ENCODE data around the gene DTNA.
"Not testable (repeated sequence)": the region's sequence is repeated elsewhere in the genome, so short reads cannot be mapped to it uniquely, and the experiment has no call there.

DTNA gene

GRCh38 chr18:34880403-34880802 lies 170.3 kb downstream of the DTNA start:
- Mint-ChIP-seq H3K4me1 (no peaks in the 10 kb centered on the region), H3K4me3 (no peak overlapping the region), H3K9me3 (no peaks in the 10 kb centered on the region), H3K27me3 (peaks cover 4% of the 10 kb centered on the region), H3K27ac (no peak overlapping the region), H3K36me3 (no peaks in the 10 kb centered on the region)
- DNase-seq: no peak
- CTCF ChIA-PET: no interaction called here

- H3K4me1 Mint-ChIP-seq: no peaks in the 10 kb centered on the region
- H3K4me3 Mint-ChIP-seq: no peak overlapping the region
- H3K27me3 Mint-ChIP-seq: peaks cover 4% of the 10 kb centered on the region
- no peaks in the 10 kb centered on the region for H3K36me3 Mint-ChIP-seq
- H3K27ac Mint-ChIP-seq: no peak overlapping the region
- no peaks in the 10 kb centered on the region for H3K9me3 Mint-ChIP-seq
- CTCF ChIA-PET: no interaction called here
- DNase-seq: no peak
Observed at GRCh38 chr18:34880882-34881834, 171.1 kb downstream of the DTNA start.

- DNase-seq: no peak
- no peak overlapping the region for H3K27ac Mint-ChIP-seq
- no peaks in the 10 kb centered on the region for H3K9me3 Mint-ChIP-seq
- H3K4me3 Mint-ChIP-seq: no peak overlapping the region
- H3K27me3 Mint-ChIP-seq: peaks cover 4% of the 10 kb centered on the region
- H3K36me3 Mint-ChIP-seq: no peaks in the 10 kb centered on the region
- no peaks in the 10 kb centered on the region for H3K4me1 Mint-ChIP-seq
- CTCF ChIA-PET: no interaction called here
Observed at GRCh38 chr18:34884436-34884835, 174.3 kb downstream of the DTNA start.

GRCh38 chr18:34886177-34886576 lies 176.1 kb downstream of the DTNA start:
- no peaks in the 10 kb centered on the region for H3K4me1 Mint-ChIP-seq

GRCh38 chr18:34887881-34888580 lies 177.9 kb downstream of the DTNA start:
- H3K36me3 Mint-ChIP-seq: no peaks in the 10 kb centered on the region
- no peak for DNase-seq
- H3K27me3 Mint-ChIP-seq: peaks cover 4% of the 10 kb centered on the region
- no peaks in the 10 kb centered on the region for H3K4me1 Mint-ChIP-seq
- H3K9me3 Mint-ChIP-seq: no peaks in the 10 kb centered on the region
- H3K27ac Mint-ChIP-seq: no peak overlapping the region
- CTCF ChIA-PET: interaction anchor here (0.7 kb wide), 1 partner anchor 169 kb away, joined by 3 read pairs; no protein-coding TSS in a partner anchor
- no peak overlapping the region for H3K4me3 Mint-ChIP-seq

More at GRCh38 chr18:34886177-34886576, 176.1 kb downstream of the DTNA start:
- Mint-ChIP-seq H3K27ac (no peak overlapping the region), H3K4me3 (no peak overlapping the region), H3K9me3 (no peaks in the 10 kb centered on the region), H3K36me3 (no peaks in the 10 kb centered on the region), H3K27me3 (no peaks in the 10 kb centered on the region)
- no peak for DNase-seq
- CTCF ChIA-PET: interaction anchor here (1.0 kb wide), 1 partner anchor 75 kb away, joined by 4 read pairs; no protein-coding TSS in a partner anchor

GRCh38 chr18:34890486-34891085 lies 180.5 kb downstream of the DTNA start:
- Mint-ChIP-seq H3K4me3 (no peak overlapping the region), H3K9me3 (peaks cover 2% of the 10 kb centered on the region), H3K36me3 (no peaks in the 10 kb centered on the region), H3K27ac (no peak overlapping the region), H3K4me1 (no peaks in the 10 kb centered on the region), H3K27me3 (peaks cover 4% of the 10 kb centered on the region)
- no peak for DNase-seq
- CTCF ChIA-PET: no interaction called here

GRCh38 chr18:34892379-34892778 lies 182.3 kb downstream of the DTNA start:
- H3K4me1 Mint-ChIP-seq: no peaks in the 10 kb centered on the region
- H3K9me3 Mint-ChIP-seq: peaks cover 2% of the 10 kb centered on the region
- H3K4me3 Mint-ChIP-seq: no peak overlapping the region
- no peak for DNase-seq
- no peaks in the 10 kb centered on the region for H3K36me3 Mint-ChIP-seq
- H3K27ac Mint-ChIP-seq: no peak overlapping the region
- CTCF ChIA-PET: interaction anchor here (1.4 kb wide), 1 partner anchor 231 kb away, joined by 3 read pairs; no protein-coding TSS in a partner anchor
- peaks cover 4% of the 10 kb centered on the region for H3K27me3 Mint-ChIP-seq

GRCh38 chr18:34893239-34893638 lies 183.1 kb downstream of the DTNA start:
- Mint-ChIP-seq H3K27me3 (peaks cover 4% of the 10 kb centered on the region), H3K27ac (no peak overlapping the region), H3K9me3 (peaks cover 2% of the 10 kb centered on the region), H3K4me3 (no peak overlapping the region), H3K4me1 (no peaks in the 10 kb centered on the region), H3K36me3 (no peaks in the 10 kb centered on the region)
- no peak for DNase-seq
- CTCF ChIA-PET: interaction anchor here (1.4 kb wide), 1 partner anchor 232 kb away, joined by 3 read pairs; no protein-coding TSS in a partner anchor

GRCh38 chr18:34901299-34901698 lies 191.2 kb downstream of the DTNA start:
- Mint-ChIP-seq H3K9me3 (no peaks in the 10 kb centered on the region), H3K4me3 (no peak overlapping the region), H3K27ac (no peak overlapping the region), H3K4me1 (no peaks in the 10 kb centered on the region), H3K27me3 (no peaks in the 10 kb centered on the region), H3K36me3 (no peaks in the 10 kb centered on the region)
- CTCF ChIA-PET: no interaction called here
- no peak for DNase-seq

GRCh38 chr18:34904994-34905393 lies 194.9 kb downstream of the DTNA start:
- Mint-ChIP-seq H3K27ac (no peak overlapping the region), H3K4me3 (no peak overlapping the region), H3K36me3 (no peaks in the 10 kb centered on the region), H3K9me3 (peaks cover 3% of the 10 kb centered on the region), H3K4me1 (no peaks in the 10 kb centered on the region), H3K27me3 (no peaks in the 10 kb centered on the region)
- CTCF ChIA-PET: no interaction called here
- no peak for DNase-seq

- CTCF ChIA-PET, H3K4me1 Mint-ChIP-seq, H3K9me3 Mint-ChIP-seq, H3K27me3 Mint-ChIP-seq, H3K4me3 Mint-ChIP-seq, H3K27ac Mint-ChIP-seq, H3K36me3 Mint-ChIP-seq, DNase-seq: not testable (repeated sequence)
Observed at GRCh38 chr18:34906985-34907384, 196.9 kb downstream of the DTNA start.

- CTCF ChIA-PET: interaction anchor here (0.7 kb wide), 1 partner anchor 372 kb away, joined by 3 read pairs; no protein-coding TSS in a partner anchor
Observed at GRCh38 chr18:34909637-34910364, 199.7 kb downstream of the DTNA start.

GRCh38 chr18:34911081-34911480 lies 201.0 kb downstream of the DTNA start:
- no peak for DNase-seq
- H3K9me3 Mint-ChIP-seq: peaks cover 3% of the 10 kb centered on the region
- H3K27ac Mint-ChIP-seq: no peak overlapping the region
- no peaks in the 10 kb centered on the region for H3K27me3 Mint-ChIP-seq
- no peaks in the 10 kb centered on the region for H3K4me1 Mint-ChIP-seq
- no peaks in the 10 kb centered on the region for H3K36me3 Mint-ChIP-seq
- no peak overlapping the region for H3K4me3 Mint-ChIP-seq
- CTCF ChIA-PET: no interaction called here

More at GRCh38 chr18:34909637-34910364, 199.7 kb downstream of the DTNA start:
- H3K4me1 Mint-ChIP-seq: no peaks in the 10 kb centered on the region
- peaks cover 3% of the 10 kb centered on the region for H3K9me3 Mint-ChIP-seq
- no peaks in the 10 kb centered on the region for H3K36me3 Mint-ChIP-seq
- no peak overlapping the region for H3K4me3 Mint-ChIP-seq
- DNase-seq: no peak
- no peaks in the 10 kb centered on the region for H3K27me3 Mint-ChIP-seq
- no peak overlapping the region for H3K27ac Mint-ChIP-seq

Measured in activated naive CD4-positive, alpha-beta T cell treated with anti-CD3 and anti-CD28 coated beads, Interleukin-2, amount 10 ng/mL, durations not matched to agents 7 days and 5 days (primary cell).